Measurements from ENCODE around the gene DPP7.
A peak's percentile ranks its signal among the peaks of the same experiment; 100 is the strongest.

DPP7 gene

GRCh38 chr9:137159105-137160053, 44.8 kb upstream of the DPP7 start (continued):
- TF ChIP-seq ZNF10 (tag by site-specific recombination; IDR thresholded peaks at IDR 0.05): peak; percentile 83
- TF ChIP-seq ZNF362 (tag by site-specific recombination; IDR thresholded peaks at IDR 0.05): no peak
- no peak for TF ChIP-seq TRIM28 (IDR thresholded peaks at IDR 0.05; ENCODE audit: borderline replicate concordance, low read length)
- TF ChIP-seq KLF9 (tag by site-specific recombination; IDR thresholded peaks at IDR 0.05; ENCODE audit: low read depth): peak; percentile 63
- TF ChIP-seq ZNF391 (tag by site-specific recombination; IDR thresholded peaks at IDR 0.05; ENCODE audit: borderline replicate concordance, low read depth): no peak
- TF ChIP-seq ZNF214 (tag by site-specific recombination; IDR thresholded peaks at IDR 0.05; ENCODE audit: borderline replicate concordance): no peak
- TF ChIP-seq EGR2 (tag by site-specific recombination; IDR thresholded peaks at IDR 0.05; ENCODE audit: low read depth): peak; percentile 62
- no peak for TF ChIP-seq ZFP69B (tag by site-specific recombination; IDR thresholded peaks at IDR 0.05)
- TF ChIP-seq ZBTB21 (tag by site-specific recombination; IDR thresholded peaks at IDR 0.05): no peak
- no peak for TF ChIP-seq KLF8 (tag by site-specific recombination; IDR thresholded peaks at IDR 0.05)

GRCh38 chr9:137158625-137159024, 44.1 kb upstream of the DPP7 start:
- H3K9me3 ChIP-seq (ENCODE audit: control insufficient read depth, insufficient read depth, low read depth, low read length): no peaks in the 10 kb centered on the region
- no peak overlapping the region for H3K4me3 ChIP-seq (ENCODE audit: low read depth, low read length)
- no peak overlapping the region for H3K27ac ChIP-seq (ENCODE audit: extremely low read depth, low read depth, low read length)
- POLR2A ChIA-PET: interaction anchor here (1.1 to 2.3 kb wide), 2 partner anchors 30 to 82 kb away, joined by 3 to 11 read pairs; partner anchors contain the start of gene TUBB4B
- no peaks in the 10 kb centered on the region for H3K4me1 ChIP-seq (ENCODE audit: control insufficient read depth, insufficient read depth, low read length)
- CTCF ChIA-PET: interaction anchor here (0.9 kb wide), 1 partner anchor 8 kb away, joined by 3 read pairs; no protein-coding TSS in a partner anchor
- TF ChIP-seq ZNF26 (tag by site-specific recombination; IDR thresholded peaks at IDR 0.05): no peak
- no peak for TF ChIP-seq ZFP41 (tag by site-specific recombination; IDR thresholded peaks at IDR 0.05; ENCODE audit: borderline replicate concordance)
- no peak for TF ChIP-seq TCF7L2 (IDR thresholded peaks at IDR 0.05; ENCODE audit: borderline replicate concordance, low read depth, low read length)
- TF ChIP-seq ZNF138 (tag by site-specific recombination; IDR thresholded peaks at IDR 0.05; ENCODE audit: borderline replicate concordance): no peak
- TF ChIP-seq GLIS2 (tag by site-specific recombination; IDR thresholded peaks at IDR 0.05): 0 out of 2 replicates have a peak, but pooled peaks have one; percentile 23
- no peak for TF ChIP-seq SCRT2 (tag by site-specific recombination; IDR thresholded peaks at IDR 0.05)
- no peak for TF ChIP-seq ZNF214 (tag by site-specific recombination; IDR thresholded peaks at IDR 0.05; ENCODE audit: borderline replicate concordance)
- H3K36me3 ChIP-seq (ENCODE audit: control insufficient read depth in 2 of 2, insufficient read depth in 1 of 2, low read length in 2 of 2): no peaks in the 10 kb centered on the region

GRCh38 chr9:137157618-137158415, 43.3 kb upstream of the DPP7 start:
- ChIA-PET POLR2A (interaction anchor here (0.7 to 2.3 kb wide), 9 partner anchors 11 to 83 kb away, joined by 3 to 12 read pairs (median 4); partner anchors contain the start of genes LRRC26, MAN1B1 and TUBB4B), CTCF (interaction anchor here (0.7 to 1.1 kb wide), 5 partner anchors 9 to 128 kb away, joined by 3 read pairs; partner anchors contain the start of gene RNF224)
- Histone ChIP-seq H3K4me3 (ENCODE audit: low read depth, low read length) (no peak overlapping the region), H3K4me1 (ENCODE audit: control insufficient read depth, insufficient read depth, low read length) (no peaks in the 10 kb centered on the region), H3K9me3 (ENCODE audit: control insufficient read depth, insufficient read depth, low read depth, low read length) (no peaks in the 10 kb centered on the region), H3K27ac (ENCODE audit: extremely low read depth, low read depth, low read length) (no peak overlapping the region), H3K36me3 (ENCODE audit: control insufficient read depth in 2 of 2, insufficient read depth in 1 of 2, low read length in 2 of 2) (no peaks in the 10 kb centered on the region)
- TF ChIP-seq BCL11A (tag by site-specific recombination; IDR thresholded peaks at IDR 0.05; ENCODE audit: low read depth) (no peak), SETDB1 (IDR thresholded peaks at IDR 0.05; ENCODE audit: insufficient read length, low read length) (no peak), RBAK (tag by site-specific recombination; IDR thresholded peaks at IDR 0.05) (no peak), KLF8 (tag by site-specific recombination; IDR thresholded peaks at IDR 0.05) (no peak), ZBTB44 (tag by site-specific recombination; IDR thresholded peaks at IDR 0.05) (no peak), ZNF830 (tag by site-specific recombination; IDR thresholded peaks at IDR 0.05; ENCODE audit: low read depth) (no peak), GLIS2 (tag by site-specific recombination; IDR thresholded peaks at IDR 0.05) (no peak; the same call in 1 of the 2 replicates), OVOL3 (tag by site-specific recombination; IDR thresholded peaks at IDR 0.05) (no peak), IKZF3 (tag by site-specific recombination; IDR thresholded peaks at IDR 0.05) (peak; percentile 43; the same call in 1 of the 2 replicates)
